SK-N-SH (cell line): ENCODE measurements around the gene PUS10. TPM values are rescaled to one million over a fixed set of nuclear protein-coding genes. Genes with fewer than 3 reads are reported as not detected.

Experiments used
- CTCF ChIA-PET: fragments of 300-600, 350-600 bp; formaldehyde crosslinking; extraction: SDS; loops from one replicate; lab custom pipeline; 2021; lab: Yijun Ruan, JAX
- POLR2A ChIA-PET: fragments of 350-600 bp; sonication (Branson Sonifier 250); formaldehyde crosslinking; extraction: SDS; loops from one replicate; lab custom pipeline; 2020; ENCODE audit warnings: antibody characterized with exemption, inconsistent platforms; lab: Yijun Ruan, JAX
- DNase-seq: peaks from one replicate; pipeline ENCODE4 v3.0.0; 2012
- H2AFZ ChIP-seq: fragments of 200-600 bp; sonication (generic); 2 replicates; pipeline ENCODE4 v1.8.1; 2016; ENCODE audit warnings: antibody characterized with exemption, mild to moderate bottlenecking, low read depth
- H3F3A ChIP-seq: fragments of 200-600 bp; sonication (generic); replicated peaks from 2 replicates; pipeline ENCODE3; 2016; ENCODE audit warnings: antibody characterized with exemption, mild to moderate bottlenecking; ENCODE audit not compliant: insufficient read depth
- H3K27ac ChIP-seq, 2 experiments: fragments of 200-500 bp in 1 of 2; fragments of 200-600 bp in 1 of 2; sonication (Bioruptor generic) in 1 of 2; sonication (generic), shearing (Covaris generic) in 1 of 2; 2 replicates each; pipeline versions ENCODE4 v1.5.1 to v1.6.1; 2014 to 2016; ENCODE audit warnings: low read depth in 2 of 2, inconsistent platforms in 1 of 2, low read length in 1 of 2, mild to moderate bottlenecking in 1 of 2, mixed read lengths in 1 of 2
- H3K27me3 ChIP-seq: fragments of 200-600 bp; sonication (generic), shearing (Covaris generic); 2 replicates; pipeline ENCODE4 v1.6.1; 2016; ENCODE audit warnings: mixed run types; ENCODE audit not compliant: insufficient read depth
- H3K36me3 ChIP-seq, 2 experiments: fragments of 200-500 bp in 1 of 2; fragments of 200-600 bp in 1 of 2; sonication (Bioruptor generic) in 1 of 2; sonication (generic) in 1 of 2; replicated peaks in 1 of 2; 2 replicates each; pipeline versions ENCODE3 to v1.5.1; 2014 to 2016; ENCODE audit warnings: low read length in 1 of 2, mild to moderate bottlenecking in 1 of 2; ENCODE audit not compliant: insufficient read depth in 2 of 2, control insufficient read depth in 1 of 2
- H3K4me1 ChIP-seq, 2 experiments: fragments of 200-500 bp in 1 of 2; fragments of 200-600 bp in 1 of 2; sonication (Bioruptor generic) in 1 of 2; sonication (generic), shearing (Covaris generic) in 1 of 2; 2 replicates each; pipeline versions ENCODE4 v1.5.1 to v1.6.1; 2014 to 2016; ENCODE audit warnings: low read depth in 1 of 2, low read length in 1 of 2, mixed run types in 1 of 2; ENCODE audit not compliant: insufficient read depth in 2 of 2, control insufficient read depth in 1 of 2
- H3K4me2 ChIP-seq: fragments of 200-600 bp; sonication (generic), shearing (Covaris generic); 2 replicates; pipeline ENCODE4 v1.6.1; 2017; ENCODE audit warnings: mixed run types
- H3K4me3 ChIP-seq, 2 experiments: fragments of 200-500 bp in 1 of 2; fragments of 200-600 bp in 1 of 2; sonication (Bioruptor generic) in 1 of 2; sonication (generic), shearing (Covaris generic) in 1 of 2; 2 replicates each; pipeline versions ENCODE4 v1.5.1 to v1.8.1; 2014 to 2016; ENCODE audit warnings: low read depth in 2 of 2, inconsistent platforms in 1 of 2, low read length in 1 of 2, mild to moderate bottlenecking in 1 of 2, mixed read lengths in 1 of 2, moderate library complexity in 1 of 2
- H3K79me2 ChIP-seq: fragments of 200-600 bp; sonication (generic); 2 replicates; pipeline ENCODE4 v1.8.1; 2017; ENCODE audit warnings: mild to moderate bottlenecking; ENCODE audit not compliant: insufficient read depth
- H3K9ac ChIP-seq: fragments of 200-600 bp; sonication (generic); 2 replicates; pipeline ENCODE4 v1.6.1; 2017; ENCODE audit warnings: mixed run types
- H3K9me2 ChIP-seq: fragments of 200-600 bp; sonication (generic); 2 replicates; pipeline ENCODE4 v1.6.1; 2017; ENCODE audit warnings: mixed run types
- H3K9me3 ChIP-seq: fragments of 200-600 bp; sonication (generic); 2 replicates; pipeline ENCODE4 v1.6.1; 2017; ENCODE audit warnings: mixed run types, mild to moderate bottlenecking, moderate library complexity
- H4K20me1 ChIP-seq: fragments of 200-600 bp; sonication (generic); 2 replicates; pipeline ENCODE4 v1.6.1; 2017; ENCODE audit warnings: mild to moderate bottlenecking, mixed run types; ENCODE audit not compliant: insufficient read depth
- CHD2 ChIP-seq: fragments of 150-350 bp; IDR thresholded peaks from 2 replicates; pipeline ENCODE4 v1.6.1; 2018; ENCODE audit warnings: low read length; ENCODE audit not compliant: partially characterized antibody
- CTCF ChIP-seq: fragments of 200-600 bp; sonication (generic); IDR thresholded peaks from 2 replicates; pipeline ENCODE4 v1.6.1; 2017; ENCODE audit warnings: antibody characterized with exemption, mild to moderate bottlenecking, moderate library complexity
- EP300 ChIP-seq, 2 experiments: IDR thresholded peaks; 2 replicates each; pipeline versions ENCODE4 v1.4.0 to v1.6.1; 2012; ENCODE audit warnings: borderline replicate concordance in 1 of 2, low read depth in 1 of 2, low read length in 1 of 2
- EZH2phosphoT487 ChIP-seq: fragments of 200-600 bp; sonication (generic); IDR thresholded peaks from 2 replicates; pipeline ENCODE4 v1.6.1; 2017; ENCODE audit warnings: low read depth, mixed run types, mild to moderate bottlenecking, antibody characterized with exemption, moderate library complexity, borderline replicate concordance
- FOXM1 ChIP-seq: IDR thresholded peaks from 2 replicates; pipeline ENCODE4 v1.4.0; 2012; ENCODE audit warnings: low read depth, mild to moderate bottlenecking
- IRF3 ChIP-seq: fragments of 150-350 bp; IDR thresholded peaks from 2 replicates; pipeline ENCODE4 v1.6.1; 2016; ENCODE audit warnings: mild to moderate bottlenecking, low read depth, low read length
- MAX ChIP-seq: IDR thresholded peaks from 2 replicates; pipeline ENCODE4 v1.4.0; 2012; ENCODE audit warnings: low read depth
- MXI1 ChIP-seq: IDR thresholded peaks from 2 replicates; pipeline ENCODE4 v1.6.1; 2012; ENCODE audit warnings: mild to moderate bottlenecking, low read depth, low read length, improper control_type of control experiment
- NRF1 ChIP-seq: IDR thresholded peaks from 2 replicates; pipeline ENCODE4 v1.6.1; 2012; ENCODE audit warnings: low read depth, mild to moderate bottlenecking, low read length
- POLR2AphosphoS5 ChIP-seq: IDR thresholded peaks from 2 replicates; pipeline ENCODE4 v1.6.1; 2012; ENCODE audit warnings: low read depth, low read length
- RAD21 ChIP-seq: IDR thresholded peaks from 2 replicates; pipeline ENCODE4 v1.6.1; 2012; ENCODE audit warnings: mild to moderate bottlenecking, low read length
- REST ChIP-seq: IDR thresholded peaks from 2 replicates; pipeline ENCODE4 v1.6.1; 2012; ENCODE audit warnings: mild to moderate bottlenecking, low read depth, low read length, moderate library complexity
- RFX5 ChIP-seq: IDR thresholded peaks from 2 replicates; pipeline ENCODE4 v1.6.1; 2012; ENCODE audit warnings: mild to moderate bottlenecking, improper control_type of control experiment, low read length
- TAF1 ChIP-seq: IDR thresholded peaks from 2 replicates; pipeline ENCODE4 v1.6.1; 2012; ENCODE audit warnings: low read depth, mild to moderate bottlenecking, low read length, moderate library complexity, borderline replicate concordance
- TCF12 ChIP-seq: IDR thresholded peaks from 2 replicates; pipeline ENCODE4 v1.4.0; 2012
- TEAD4 ChIP-seq: IDR thresholded peaks from 2 replicates; pipeline ENCODE4 v1.4.0; 2012; ENCODE audit warnings: mild to moderate bottlenecking, borderline replicate concordance; ENCODE audit not compliant: insufficient read depth
- ZBTB33 ChIP-seq: IDR thresholded peaks from 2 replicates; pipeline ENCODE4 v1.4.0; 2012; ENCODE audit warnings: low read depth, borderline replicate concordance
- WGBS: methylation state at CpG from one replicate; pipeline ENCODE4 v1.1.6; 2017; ENCODE audit warnings: low lambda C conversion rate; 5-methylcytosine and 5-hydroxymethylcytosine counted together
- polyA plus RNA-seq, 3 experiments: library from polyadenylated mRNA; depleted of rRNA; stranded (reverse); fragments of >200 nt; gene quantifications; 2 replicates each; pipeline ENCODE4 v1.2.3, GENCODE V29; 2012

The PUS10 gene
- polyA plus RNA-seq, 1 of the 3 experiments (the other 2 are of a cell fraction), result 2.8 TPM

- TF ChIP-seq TAF1 (peak; percentile 66; the same call in 1 of the 2 replicates), ZBTB33 (no peak), EZH2phosphoT487 (no peak), TCF12 (no peak), NRF1 (no peak), FOXM1 (no peak), TEAD4 (no peak)
Observed at GRCh38 chr2:61017556-61018317, at the start of gene PUS10, which contains the start of gene PEX13 (continued).

- Histone ChIP-seq H3K27me3 (no peaks in the 10 kb centered on the region), H3K4me2 (peak within 1 kb of the TSS; percentile 85), H3K36me3 (peaks cover 12 to 16% of the 10 kb centered on the region in 2 experiments), H3K79me2 (peaks cover 38% of the 10 kb centered on the region), H3K9ac (peak within 1 kb of the TSS; percentile 76), H3K27ac (peak within 1 kb of the TSS; percentile 62 to 82), H3K9me3 (no peaks in the 10 kb centered on the region), H2AFZ (peak within 1 kb of the TSS; percentile 92), H3K9me2 (no peaks in the 10 kb centered on the region), H3F3A (no peaks in the 10 kb centered on the region), H4K20me1 (no peaks in the 10 kb centered on the region), H3K4me1 (peaks cover 0 to 4% of the 10 kb centered on the region in 2 experiments; a peak in 2 of 4 replicates), H3K4me3 (peak within 1 kb of the TSS; percentile 84 to 85)
- ChIA-PET POLR2A (interaction anchor here (0.9 to 1.5 kb wide), 2 partner anchors 56 to 76 kb away, joined by 4 to 5 read pairs; no protein-coding TSS in a partner anchor), CTCF (interaction anchor here (0.6 to 1.2 kb wide), 3 partner anchors 25 to 354 kb away, joined by 3 read pairs; no protein-coding TSS in a partner anchor)
- 2% methylated on average over 15 of the region's 112 CpGs for WGBS
- peak; percentile 97 for DNase-seq
- no peak for TF ChIP-seq TEAD4
- TF ChIP-seq RFX5, result peak; percentile 74
- no peak for TF ChIP-seq RAD21
- 0 out of 2 replicates have a peak, but pooled peaks have one; percentile 31 for TF ChIP-seq IRF3
- TF ChIP-seq CHD2, result peak; percentile 12
- no peak for TF ChIP-seq POLR2AphosphoS5
- 0 out of 2 replicates have a peak, but pooled peaks have one; percentile 23 for TF ChIP-seq TAF1
- no peak for TF ChIP-seq CTCF
- TF ChIP-seq EP300 (IDR thresholded peaks at IDR 0.05; ENCODE audit: borderline replicate concordance in 1 of 2, low read depth in 1 of 2, low read length in 1 of 2), result peak in 1 of 2 experiments; percentile 6; a peak in 1 of 4 replicates
- TF ChIP-seq MXI1, result no peak; the same call in 1 of the 2 replicates
- TF ChIP-seq REST, result no peak
- peak; percentile 66; the same call in 1 of the 2 replicates for TF ChIP-seq MAX
Observed at GRCh38 chr2:61065714-61066709, 48.0 kb upstream of the PUS10 start, which contains the start of gene SANBR. TSS of gene SANBR (plus strand) at chr2:61065871. CDS start at chr2:61070351, 4,480 bp downstream.
